MCF 10A (cell line): ENCODE measurements around the gene RAP2B. TPM values are rescaled to one million over a fixed set of nuclear protein-coding genes. Genes with fewer than 3 reads are reported as not detected.

Experiments
- BruUV-seq: library from RNA; stranded (reverse); fragments of 400-500 nt; replicated peaks from 2 replicates; lab custom pipeline; 2021; lab: Mats Ljungman, UMichigan
- CTCF ChIA-PET: fragments of 300-600 bp; sonication (Branson Sonifier 250); formaldehyde crosslinking; extraction: SDS; loops from one replicate; lab custom pipeline; 2021; ENCODE audit warnings: antibody characterized with exemption, inconsistent platforms; lab: Yijun Ruan, JAX
- POLR2A ChIA-PET: fragments of 300-600, 350-650 bp; sonication (Branson Sonifier 250); formaldehyde crosslinking; extraction: SDS; loops from one replicate; lab custom pipeline; 2020; ENCODE audit warnings: antibody characterized with exemption, inconsistent platforms; lab: Yijun Ruan, JAX
- DNase-seq: peaks from one replicate; pipeline ENCODE4 v3.0.0-alpha.2; 2018; ENCODE audit not compliant: unreplicated experiment
- H3K27ac Mint-ChIP-seq: one replicate; pipeline ENCODE4 v1.8.0; 2022; ENCODE audit warnings: mild to moderate bottlenecking, low read depth, mixed read lengths; ENCODE audit not compliant: unreplicated experiment
- H3K27me3 Mint-ChIP-seq: one replicate; pipeline ENCODE4 v1.8.0; 2022; ENCODE audit warnings: mixed read lengths; ENCODE audit not compliant: insufficient read depth, unreplicated experiment
- H3K36me3 Mint-ChIP-seq: one replicate; pipeline ENCODE4 v1.8.0; 2022; ENCODE audit warnings: mild to moderate bottlenecking, moderate library complexity, mixed read lengths; ENCODE audit not compliant: insufficient read depth, unreplicated experiment
- H3K4me1 Mint-ChIP-seq: one replicate; pipeline ENCODE4 v1.8.0; 2022; ENCODE audit warnings: mixed read lengths; ENCODE audit not compliant: insufficient read depth, unreplicated experiment
- H3K4me3 Mint-ChIP-seq: one replicate; pipeline ENCODE4 v1.8.0; 2022; ENCODE audit warnings: mild to moderate bottlenecking, moderate library complexity, mixed read lengths; ENCODE audit not compliant: unreplicated experiment
- H3K9me3 Mint-ChIP-seq: one replicate; pipeline ENCODE4 v1.8.0; 2022; ENCODE audit warnings: mixed read lengths; ENCODE audit not compliant: unreplicated experiment
- intact Hi-C: fragments of 100-400 bp; cut with micrococcal nuclease; formaldehyde crosslinking; loops from 2 replicates; pipeline ENCODE4 v1.14.1; 2022
- total RNA-seq: library from RNA; stranded (reverse); gene quantifications from 2 replicates; pipeline ENCODE4 v1.2.3, GENCODE V29; 2022
- TF ChIP-seq, protein P1 (sequence below): fragments of 200-600 bp; IDR thresholded peaks from one replicate; pipeline ENCODE4 v1.8.0; 2022; ENCODE audit warnings: antibody characterized with exemption, mild to moderate bottlenecking; ENCODE audit not compliant: unreplicated experiment

RAP2B gene
- total RNA-seq, 1 experiment from 2014 or later = 19.3 TPM

DNA sequence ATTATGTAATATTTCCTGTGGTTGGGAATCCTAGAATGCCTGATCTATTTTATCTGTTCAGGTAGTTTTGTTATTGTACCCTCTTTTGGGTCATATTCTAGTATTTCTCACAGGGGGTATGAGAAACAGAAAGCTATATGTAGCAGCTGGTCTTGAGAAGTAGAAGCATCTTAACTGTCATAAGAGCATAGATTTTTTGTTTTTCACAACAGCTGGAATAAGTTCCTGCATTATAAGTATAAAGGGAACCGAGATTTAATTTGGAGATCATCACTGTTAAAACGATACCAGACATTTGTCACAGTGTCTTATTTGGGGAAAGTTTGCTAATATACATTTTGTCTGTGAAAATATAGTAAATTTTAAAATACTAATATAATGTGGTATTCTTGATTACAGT lies 4.8 kb downstream of the RAP2B start:
- no peak for DNase-seq
- CTCF ChIA-PET = interaction anchor here (0.6 to 0.7 kb wide), 2 partner anchors 65 to 124 kb away, joined by 4 read pairs; no protein-coding TSS in a partner anchor
- Mint-ChIP-seq H3K4me1 (peaks cover 26% of the 10 kb centered on the region), H3K27me3 (no peaks in the 10 kb centered on the region), H3K9me3 (no peaks in the 10 kb centered on the region), H3K4me3 (peak overlapping the region; percentile 77), H3K27ac (no peak overlapping the region), H3K36me3 (peaks cover 56% of the 10 kb centered on the region)
- no TSS peak for BruUV-seq
- TF ChIP-seq, protein P1, sequence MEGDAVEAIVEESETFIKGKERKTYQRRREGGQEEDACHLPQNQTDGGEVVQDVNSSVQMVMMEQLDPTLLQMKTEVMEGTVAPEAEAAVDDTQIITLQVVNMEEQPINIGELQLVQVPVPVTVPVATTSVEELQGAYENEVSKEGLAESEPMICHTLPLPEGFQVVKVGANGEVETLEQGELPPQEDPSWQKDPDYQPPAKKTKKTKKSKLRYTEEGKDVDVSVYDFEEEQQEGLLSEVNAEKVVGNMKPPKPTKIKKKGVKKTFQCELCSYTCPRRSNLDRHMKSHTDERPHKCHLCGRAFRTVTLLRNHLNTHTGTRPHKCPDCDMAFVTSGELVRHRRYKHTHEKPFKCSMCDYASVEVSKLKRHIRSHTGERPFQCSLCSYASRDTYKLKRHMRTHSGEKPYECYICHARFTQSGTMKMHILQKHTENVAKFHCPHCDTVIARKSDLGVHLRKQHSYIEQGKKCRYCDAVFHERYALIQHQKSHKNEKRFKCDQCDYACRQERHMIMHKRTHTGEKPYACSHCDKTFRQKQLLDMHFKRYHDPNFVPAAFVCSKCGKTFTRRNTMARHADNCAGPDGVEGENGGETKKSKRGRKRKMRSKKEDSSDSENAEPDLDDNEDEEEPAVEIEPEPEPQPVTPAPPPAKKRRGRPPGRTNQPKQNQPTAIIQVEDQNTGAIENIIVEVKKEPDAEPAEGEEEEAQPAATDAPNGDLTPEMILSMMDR = no peak
- POLR2A ChIA-PET = interaction anchor here (0.8 to 1.7 kb wide), 10 partner anchors 20 to 201 kb away, joined by 3 to 10 read pairs (median 4); no protein-coding TSS in a partner anchor
- intact Hi-C loops = loop anchor here (5.0 to 10.0 kb wide), 2 partner anchors 206 to 268 kb away; no protein-coding TSS in a partner anchor

DNA sequence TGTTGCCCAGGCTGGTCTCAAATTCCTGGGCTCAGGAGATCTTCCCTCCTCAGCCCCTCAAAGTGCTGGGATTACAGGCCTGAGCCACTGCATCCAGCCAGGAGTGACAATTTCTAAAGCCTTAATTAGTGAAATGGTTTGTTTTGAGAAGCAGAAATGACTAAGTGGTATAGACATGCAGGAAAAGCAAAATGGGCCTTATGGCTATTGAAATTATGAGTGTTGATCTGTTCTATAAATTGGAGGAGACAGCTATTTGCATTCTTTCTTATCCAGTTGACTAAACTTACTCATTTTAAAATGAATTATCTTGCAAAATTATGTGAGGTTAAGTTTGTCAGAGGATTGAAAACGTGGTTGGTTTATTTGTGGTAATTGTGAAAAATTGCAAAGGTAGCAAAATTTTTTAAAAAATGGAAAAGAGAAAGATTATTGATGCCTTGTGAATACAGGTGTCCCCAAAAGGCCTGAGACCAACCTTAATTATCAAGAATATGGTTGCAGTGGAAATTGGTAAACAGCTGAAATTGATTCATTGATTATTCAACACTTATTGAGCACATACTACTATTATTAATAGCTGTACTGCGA lies 7.9 kb downstream of the RAP2B start:
- no peaks in the 10 kb centered on the region for H3K9me3 Mint-ChIP-seq
- no peak overlapping the region for H3K4me3 Mint-ChIP-seq
- H3K4me1 Mint-ChIP-seq = peaks cover 20% of the 10 kb centered on the region
- no peak for DNase-seq
- no peaks in the 10 kb centered on the region for H3K27me3 Mint-ChIP-seq
- no peak overlapping the region for H3K27ac Mint-ChIP-seq
- ChIA-PET POLR2A (interaction anchor here (0.7 to 4.7 kb wide), 8 partner anchors 8 to 133 kb away, joined by 3 to 40 read pairs (median 4); partner anchors contain the start of gene RAP2B), CTCF (interaction anchor here (0.7 kb wide), 1 partner anchor 47 kb away, joined by 4 read pairs; no protein-coding TSS in a partner anchor)
- peaks cover 37% of the 10 kb centered on the region for H3K36me3 Mint-ChIP-seq
- TF ChIP-seq, protein P1 = no peak
- intact Hi-C loops = loop anchor here (5.0 to 10.0 kb wide), 2 partner anchors 202 to 265 kb away; no protein-coding TSS in a partner anchor
- no TSS peak for BruUV-seq

DNA sequence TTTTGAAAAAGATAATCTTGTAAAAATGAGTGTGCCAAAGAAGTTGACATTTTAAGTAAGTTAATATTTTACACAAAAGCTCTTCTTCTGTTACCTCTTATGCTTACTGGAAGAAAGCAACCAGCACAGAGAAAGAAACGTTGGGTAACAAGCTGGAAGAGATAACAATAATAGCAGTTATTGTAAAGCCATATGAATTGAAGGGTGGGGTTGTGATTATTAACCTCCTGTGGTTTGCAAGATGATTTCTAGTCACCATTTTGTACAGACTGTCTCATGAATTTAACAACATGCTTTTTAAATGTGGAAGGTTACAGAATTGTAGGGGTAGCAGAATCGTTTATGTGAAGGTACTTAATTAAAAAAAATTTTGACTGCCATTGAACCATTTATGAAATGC lies 9.2 kb downstream of the RAP2B start:
- CTCF ChIA-PET = no interaction called here

DNA sequence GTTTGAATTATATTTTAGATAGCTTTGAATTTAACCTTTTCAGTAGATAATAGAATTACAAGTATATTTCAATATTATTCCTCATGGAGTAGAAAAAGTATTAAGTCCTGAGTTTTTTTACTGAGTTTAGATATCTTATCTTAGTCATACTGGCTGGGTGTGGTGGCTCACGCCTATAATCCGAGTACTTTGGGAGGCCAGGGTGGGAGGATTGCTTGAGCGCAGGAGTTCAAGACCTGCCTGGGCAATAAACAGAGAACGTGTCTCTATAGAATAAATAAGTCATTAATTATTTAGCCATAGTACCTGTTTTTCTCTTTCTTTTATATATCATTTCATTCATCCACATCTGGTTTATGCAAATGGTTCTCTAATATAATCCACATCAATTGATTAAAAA lies 9.9 kb downstream of the RAP2B start:
- intact Hi-C loops = no loop called here
- CTCF ChIA-PET = interaction anchor here (0.6 kb wide), 1 partner anchor 119 kb away, joined by 4 read pairs; no protein-coding TSS in a partner anchor
- Mint-ChIP-seq H3K27ac (no peak overlapping the region), H3K36me3 (peaks cover 34% of the 10 kb centered on the region), H3K9me3 (no peaks in the 10 kb centered on the region), H3K4me1 (peaks cover 7% of the 10 kb centered on the region), H3K27me3 (no peaks in the 10 kb centered on the region), H3K4me3 (no peak overlapping the region)
- DNase-seq = no peak
- BruUV-seq = no TSS peak
- POLR2A ChIA-PET = interaction anchor here (0.6 to 4.7 kb wide), 10 partner anchors 10 to 1857 kb away, joined by 3 to 40 read pairs (median 3); partner anchors contain the start of gene RAP2B
- TF ChIP-seq, protein P1 = no peak

More for the DNA sequence above, 9.2 kb downstream of the RAP2B start:
- Mint-ChIP-seq H3K9me3 (no peaks in the 10 kb centered on the region), H3K27me3 (no peaks in the 10 kb centered on the region), H3K27ac (no peak overlapping the region), H3K4me1 (peaks cover 10% of the 10 kb centered on the region), H3K4me3 (no peak overlapping the region), H3K36me3 (peaks cover 34% of the 10 kb centered on the region)
- TF ChIP-seq, protein P1 = no peak
- intact Hi-C loops = no loop called here
- no TSS peak for BruUV-seq
- POLR2A ChIA-PET = interaction anchor here (0.6 to 4.7 kb wide), 9 partner anchors 9 to 130 kb away, joined by 3 to 40 read pairs (median 3); partner anchors contain the start of gene RAP2B
- DNase-seq = no peak
